Lower leg skin (tissue), 4 donors: ENCODE results near the gene PROC. TPM values are rescaled to one million over a fixed set of nuclear protein-coding genes. Genes with fewer than 3 reads are reported as not detected.

Experiments
- DNase-seq, 2 donors: peaks; one replicate each; pipeline ENCODE4 v3.0.0-alpha.2; 2019; ENCODE audit warnings: low spot score in 2 of 2
- H3K4me3 ChIP-seq: fragments of 200-600 bp; sonication (generic); 2 replicates; pipeline ENCODE4 v1.5.1; 2017; ENCODE audit warnings: mild to moderate bottlenecking, low read depth; ENCODE audit not compliant: poor library complexity, severe bottlenecking
- CTCF ChIP-seq, 3 donors: fragments of 450-650 bp; IDR thresholded peaks; one replicate each; pipeline ENCODE4 v1.5.1; 2016; ENCODE audit warnings: antibody characterized with exemption in 3 of 3, mild to moderate bottlenecking in 3 of 3, moderate library complexity in 2 of 3
- POLR2A ChIP-seq, 2 donors: fragments of 450-650 bp; IDR thresholded peaks; one replicate each; pipeline ENCODE4 v1.6.1; 2016 to 2017; ENCODE audit warnings: antibody characterized with exemption in 2 of 2, mild to moderate bottlenecking in 1 of 2, moderate library complexity in 1 of 2
- WGBS, 2 donors: methylation state at CpG; one replicate each; pipeline ENCODE4 v1.1.5; 2018; 5-methylcytosine and 5-hydroxymethylcytosine counted together
- intact Hi-C: fragments of 100-400 bp; cut with DNase I; formaldehyde crosslinking; loops from one replicate; pipeline ENCODE4 v1.15.0; 2023; ENCODE audit warnings: low total_unique reads
- total RNA-seq, 4 donors: library from RNA; depleted of rRNA; stranded (reverse); fragments of >200 nt; gene quantifications; one replicate each; pipeline ENCODE4 v1.1.0, GENCODE V29; 2016

The PROC gene
- total RNA-seq, 4 donors from 2014 or later, result not detected

GRCh38 chr2:127434515-127434914 lies 16.3 kb downstream of the PROC start:
- no peak overlapping the region for H3K4me3 ChIP-seq
- no peak for TF ChIP-seq POLR2A (IDR thresholded peaks at IDR 0.05)
- TF ChIP-seq CTCF (IDR thresholded peaks at IDR 0.05), result no peak
- intact Hi-C loops, result no loop called here
- 94% methylated on average over 6 of the region's 6 CpGs for WGBS, 2 donors
- no peak for DNase-seq

DNA sequence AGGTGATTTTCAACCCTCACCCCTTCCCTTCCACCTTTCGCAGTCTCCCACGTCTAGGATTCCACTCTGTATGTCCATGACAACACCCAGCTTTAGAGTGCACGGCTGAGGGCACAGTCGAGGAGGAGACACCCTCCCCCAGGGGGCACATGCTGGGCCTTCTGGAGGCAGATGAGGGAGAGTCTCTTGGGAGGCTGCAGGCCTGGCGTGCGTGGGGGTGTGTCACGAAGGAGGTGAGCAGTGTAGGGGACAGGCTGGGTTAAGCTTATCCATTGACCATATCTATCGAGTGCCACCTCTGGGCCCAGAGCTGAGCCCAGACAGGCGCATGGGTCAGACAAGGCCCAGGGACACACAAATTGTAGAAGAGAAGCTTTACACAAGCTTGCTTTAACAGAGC lies 18.8 kb downstream of the PROC start:
- no peak overlapping the region for H3K4me3 ChIP-seq
- intact Hi-C loops, result no loop called here
- no peak for DNase-seq
- WGBS, 2 donors, result 91 to 92% methylated on average over 9 of the region's 9 CpGs
- TF ChIP-seq CTCF (IDR thresholded peaks at IDR 0.05) (no peak), POLR2A (IDR thresholded peaks at IDR 0.05) (no peak)

DNA sequence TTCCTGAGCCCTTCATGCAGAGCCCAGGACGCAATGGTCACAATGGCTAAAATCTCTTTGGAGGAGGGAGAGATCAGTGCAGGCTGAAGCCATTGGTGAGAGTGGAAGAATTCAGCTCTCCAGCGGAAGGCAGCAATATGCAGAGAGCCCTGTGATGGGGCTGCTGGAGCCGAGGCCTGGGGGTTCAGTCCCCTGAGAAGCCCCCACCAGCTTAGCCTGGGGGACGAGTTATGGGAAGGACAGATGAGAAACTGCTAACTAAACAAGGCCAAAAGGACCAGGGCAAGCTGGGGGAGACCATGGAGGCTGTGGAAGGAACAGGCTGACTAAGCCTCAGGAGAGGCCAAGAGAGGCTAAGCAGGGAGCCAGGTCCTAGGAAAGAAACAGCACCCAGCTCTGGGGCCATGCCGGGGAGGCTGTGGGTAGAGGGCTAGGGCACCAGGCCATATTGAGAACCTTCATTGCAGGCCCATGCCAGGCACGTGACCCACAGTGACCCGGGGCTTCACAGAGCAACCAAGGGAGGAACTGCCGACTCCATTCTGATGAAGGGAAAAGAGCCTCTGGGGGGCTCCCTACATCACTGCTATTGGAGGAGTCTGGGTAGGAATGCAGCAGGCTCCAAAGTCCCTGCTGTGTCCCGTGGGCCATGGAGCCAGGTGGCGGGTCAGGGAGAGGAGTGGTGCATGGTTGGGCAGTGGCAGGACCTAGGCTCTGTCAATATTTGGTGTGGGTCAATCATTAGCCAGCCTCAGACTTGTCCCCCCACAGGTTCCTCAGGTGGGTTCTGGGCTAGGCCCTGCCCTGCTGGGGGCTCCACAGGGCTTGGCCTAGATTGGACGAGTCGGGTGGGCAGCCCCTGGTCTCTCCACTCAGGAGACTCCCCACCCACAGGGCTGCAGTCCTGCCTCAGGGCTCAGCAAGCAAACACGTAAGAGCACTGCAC lies 19.8 kb downstream of the PROC start:
- H3K4me3 ChIP-seq, result no peak overlapping the region
- DNase-seq, result no peak
- 79 to 84% methylated on average over 13 of the region's 13 CpGs for WGBS, 2 donors
- TF ChIP-seq POLR2A (IDR thresholded peaks at IDR 0.05) (no peak), CTCF (IDR thresholded peaks at IDR 0.05) (no peak)
- intact Hi-C loops, result no loop called here

DNA sequence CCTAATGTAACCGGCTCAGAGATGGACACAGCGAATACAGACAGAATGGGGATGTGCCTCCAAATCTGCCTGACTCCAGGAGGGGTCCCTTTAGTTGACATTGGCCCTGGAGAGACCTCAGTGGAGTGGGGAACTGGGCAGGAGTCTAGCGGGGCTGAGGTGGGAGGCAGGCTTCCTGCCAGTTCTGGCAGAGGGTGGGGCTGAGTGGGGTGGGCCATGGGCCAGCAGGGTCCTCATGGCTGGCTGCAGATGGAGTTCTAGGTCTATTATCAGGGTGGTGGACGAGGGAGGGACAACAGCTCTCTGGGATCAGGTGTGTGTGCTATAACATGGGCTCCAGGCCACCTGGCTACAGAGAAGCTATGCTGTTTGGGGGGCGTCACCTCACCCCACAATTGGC lies 21.1 kb downstream of the PROC start:
- H3K4me3 ChIP-seq, result no peak overlapping the region
- WGBS, 2 donors, result 74 to 77% methylated on average over 5 of the region's 5 CpGs
- DNase-seq, result no peak
- intact Hi-C loops, result no loop called here
- no peak for TF ChIP-seq CTCF (IDR thresholded peaks at IDR 0.05)
- no peak for TF ChIP-seq POLR2A (IDR thresholded peaks at IDR 0.05)

GRCh38 chr2:127448526-127448925 lies 30.3 kb downstream of the PROC start:
- no peak for DNase-seq
- no peak overlapping the region for H3K4me3 ChIP-seq
- WGBS, 2 donors, result 93 to 98% methylated on average over 2 of the region's 2 CpGs
- no peak for TF ChIP-seq POLR2A (IDR thresholded peaks at IDR 0.05)
- TF ChIP-seq CTCF (IDR thresholded peaks at IDR 0.05), result no peak
- intact Hi-C loops, result no loop called here
